IMR-90 (cell line): ENCODE results near the gene KCNK5. TPM values are rescaled to one million over a fixed set of nuclear protein-coding genes. Genes with fewer than 3 reads are reported as not detected.

Experiments used
- ATAC-seq: fragments of 200-7000 bp; cut with Tn5 transposase; 2 replicates; pipeline ENCODE4 v1.9.1; 2020; ENCODE audit warnings: low read depth, mild to moderate bottlenecking, moderate library complexity
- BruUV-seq: library from RNA; stranded (reverse); fragments of 400-500 nt; replicated peaks from 2 replicates; lab custom pipeline; 2021; lab: Mats Ljungman, UMichigan
- CTCF ChIA-PET: fragments of 300-600 bp; formaldehyde crosslinking; extraction: SDS; loops from one replicate; lab custom pipeline; 2021; ENCODE audit warnings: antibody characterized with exemption; lab: Yijun Ruan, JAX
- POLR2A ChIA-PET: fragments of 300-600 bp; sonication (Branson Sonifier 250); formaldehyde crosslinking; loops from one replicate; lab custom pipeline; 2022; ENCODE audit warnings: antibody characterized with exemption; ENCODE audit not compliant: unreplicated experiment; lab: Charles Lee
- DNase-seq: peaks from one replicate; pipeline ENCODE4 v3.0.0; 2013
- H2AFZ ChIP-seq: replicated peaks from 2 replicates; pipeline ENCODE3; 2013; ENCODE audit warnings: low read length, mild to moderate bottlenecking; ENCODE audit not compliant: poor library complexity
- H2AK5ac ChIP-seq: 2 replicates; pipeline ENCODE4 v1.6.1; 2013; ENCODE audit warnings: low read depth, low read length, inconsistent platforms
- H2AK9ac ChIP-seq: replicated peaks from 2 replicates; pipeline ENCODE3; 2013; ENCODE audit warnings: mild to moderate bottlenecking, low read depth, low read length, moderate library complexity; ENCODE audit not compliant: poor library complexity
- H2BK120ac ChIP-seq: 2 replicates; pipeline ENCODE4 v1.6.1; 2013; ENCODE audit warnings: low read depth, low read length, inconsistent platforms
- H2BK15ac ChIP-seq: 3 replicates; pipeline ENCODE4 v1.6.1; 2013; ENCODE audit warnings: low read depth, low read length, inconsistent platforms
- H2BK20ac ChIP-seq: 2 replicates; pipeline ENCODE4 v1.6.1; 2013; ENCODE audit warnings: low read depth, mild to moderate bottlenecking, inconsistent platforms, low read length, moderate library complexity
- H2BK5ac ChIP-seq: 2 replicates; pipeline ENCODE4 v1.6.1; 2013; ENCODE audit warnings: mild to moderate bottlenecking, low read depth, low read length, inconsistent platforms; ENCODE audit not compliant: poor library complexity, severe bottlenecking
- H3K14ac ChIP-seq: replicated peaks from 2 replicates; pipeline ENCODE4 v1.6.1; 2013; ENCODE audit warnings: low read depth, low read length, inconsistent platforms
- H3K18ac ChIP-seq: 2 replicates; pipeline ENCODE4 v1.6.1; 2013; ENCODE audit warnings: low read depth, low read length, control low read depth
- H3K23ac ChIP-seq: 2 replicates; pipeline ENCODE4 v1.6.1; 2013; ENCODE audit warnings: low read depth, low read length, inconsistent platforms
- H3K27ac ChIP-seq: 2 replicates; pipeline ENCODE4 v1.5.1; 2013; ENCODE audit warnings: mild to moderate bottlenecking, control low read depth, low read length; ENCODE audit not compliant: insufficient read depth
- H3K27me3 ChIP-seq: 2 replicates; pipeline ENCODE4 v1.6.1; 2013; ENCODE audit warnings: low read length; ENCODE audit not compliant: control insufficient read depth, insufficient read depth
- H3K36me3 ChIP-seq: 2 replicates; pipeline ENCODE4 v1.6.1; 2013; ENCODE audit warnings: low read length, mixed read lengths; ENCODE audit not compliant: control insufficient read depth, insufficient read depth
- H3K4ac ChIP-seq: 2 replicates; pipeline ENCODE4 v1.6.1; 2013; ENCODE audit warnings: low read depth, low read length, inconsistent platforms
- H3K4me1 ChIP-seq: 2 replicates; pipeline ENCODE4 v1.6.1; 2013; ENCODE audit warnings: low read length, mixed read lengths; ENCODE audit not compliant: control insufficient read depth, insufficient read depth
- H3K4me2 ChIP-seq: 2 replicates; pipeline ENCODE4 v1.6.1; 2013; ENCODE audit warnings: low read depth, mild to moderate bottlenecking, control low read depth, low read length, moderate library complexity
- H3K4me3 ChIP-seq: 2 replicates; pipeline ENCODE4 v1.5.1; 2013; ENCODE audit warnings: low read depth, mild to moderate bottlenecking, control low read depth, low read length, moderate library complexity; ENCODE audit not compliant: insufficient read depth
- H3K56ac ChIP-seq: 2 replicates; pipeline ENCODE4 v1.6.1; 2013; ENCODE audit warnings: low read length, inconsistent platforms; ENCODE audit not compliant: insufficient read depth; ENCODE audit errors: extremely low read depth
- H3K79me1 ChIP-seq, 2 experiments: 2 replicates each; pipeline ENCODE4 v1.6.1; 2013; ENCODE audit warnings: low read length in 2 of 2, inconsistent platforms in 1 of 2, low read depth in 1 of 2
- H3K9ac ChIP-seq: 2 replicates; pipeline ENCODE4 v1.6.1; 2013; ENCODE audit warnings: low read depth, low read length, control low read depth
- H3K9me1 ChIP-seq: 2 replicates; pipeline ENCODE4 v1.6.1; 2013; ENCODE audit warnings: low read length, inconsistent platforms; ENCODE audit not compliant: insufficient read depth
- H3K9me3 ChIP-seq: 2 replicates; pipeline ENCODE4 v1.6.1; 2013; ENCODE audit warnings: low read length; ENCODE audit not compliant: control insufficient read depth, insufficient read depth
- H4K20me1 ChIP-seq: 2 replicates; pipeline ENCODE4 v1.6.1; 2013; ENCODE audit warnings: low read length, inconsistent platforms; ENCODE audit not compliant: insufficient read depth
- H4K5ac ChIP-seq: 2 replicates; pipeline ENCODE4 v1.6.1; 2013; ENCODE audit warnings: mild to moderate bottlenecking, low read depth, low read length, control low read depth
- H4K8ac ChIP-seq, 2 experiments: 2 replicates each; pipeline ENCODE4 v1.6.1; 2013; ENCODE audit warnings: low read depth in 2 of 2, low read length in 2 of 2, control low read depth in 1 of 2, inconsistent platforms in 1 of 2
- H4K91ac ChIP-seq: 2 replicates; pipeline ENCODE4 v1.6.1; 2013; ENCODE audit warnings: low read depth, low read length, inconsistent platforms; ENCODE audit not compliant: insufficient read depth
- BHLHE40 ChIP-seq: fragments of 150-350 bp; IDR thresholded peaks from 2 replicates; pipeline ENCODE4 v1.6.1; 2016; ENCODE audit warnings: mild to moderate bottlenecking, low read depth, low read length
- ELK1 ChIP-seq: fragments of 150-350 bp; IDR thresholded peaks from 2 replicates; pipeline ENCODE4 v1.6.1; 2016; ENCODE audit warnings: low read depth, mild to moderate bottlenecking, low read length, moderate library complexity, borderline replicate concordance
- MAZ ChIP-seq: IDR thresholded peaks from 2 replicates; pipeline ENCODE4 v1.6.1; 2012; ENCODE audit warnings: low read depth, mild to moderate bottlenecking, low read length, improper control_type of control experiment, moderate library complexity, borderline replicate concordance
- MXI1 ChIP-seq: IDR thresholded peaks from 2 replicates; pipeline ENCODE4 v1.6.1; 2012; ENCODE audit warnings: low read depth, mild to moderate bottlenecking, low read length, moderate library complexity, borderline replicate concordance
- POLR2A ChIP-seq: IDR thresholded peaks from 2 replicates; pipeline ENCODE4 v1.6.1; 2012; ENCODE audit warnings: mild to moderate bottlenecking, low read depth, low read length
- RFX5 ChIP-seq: IDR thresholded peaks from 2 replicates; pipeline ENCODE4 v1.8.0; 2012; ENCODE audit warnings: low read depth, mild to moderate bottlenecking, low read length, moderate library complexity
- SMC3 ChIP-seq: fragments of 150-350 bp; IDR thresholded peaks from 2 replicates; pipeline ENCODE4 v1.6.1; 2016; ENCODE audit warnings: low read depth, mild to moderate bottlenecking, antibody characterized with exemption, low read length, moderate library complexity
- WGBS, 2 experiments: methylation state at CpG; one replicate each; pipeline versions ENCODE4 v1.1.5 to v1.1.7; 2013; ENCODE audit warnings: missing lambda C conversion rate in 2 of 2; ENCODE audit not compliant: insufficient read length in 1 of 2; ENCODE audit errors: extremely low coverage in 2 of 2; 5-methylcytosine and 5-hydroxymethylcytosine counted together
- dilution Hi-C: fragments of 300-500 bp; cut with HindIII; formaldehyde crosslinking; loops from one replicate; pipeline ENCODE4 v1.14.3; 2018; ENCODE audit warnings: low sequenced_read_pairs; ENCODE audit not compliant: unreplicated experiment
- in situ Hi-C: fragments of 300-500 bp; cut with MboI; formaldehyde crosslinking; loops from 3 replicates; pipeline ENCODE4 v1.14.3; 2019; ENCODE audit warnings: low sequenced_read_pairs, inconsistent platforms, mixed read lengths
- intact Hi-C: fragments of 100-400 bp; cut with micrococcal nuclease; formaldehyde crosslinking; loops from 2 replicates; pipeline ENCODE4 v1.10.0; 2022
- polyA plus RNA-seq, 3 experiments: library from polyadenylated mRNA; depleted of rRNA; stranded (reverse); fragments of >200 nt; gene quantifications; 2 replicates each; pipeline ENCODE4 v1.2.3, GENCODE V29; 2012; ENCODE audit warnings: low replicate concordance in 1 of 3
- total RNA-seq: library from RNA; depleted of rRNA; stranded (reverse); fragments of >200 nt; gene quantifications from 2 replicates; pipeline ENCODE4 v1.2.3, GENCODE V29; 2012
- TF ChIP-seq, protein P1 (sequence below): conservative IDR thresholded peaks from 2 replicates; pipeline ENCODE4 v1.5.1; 2012; ENCODE audit warnings: mild to moderate bottlenecking, low read depth, low read length, improper control_type of control experiment

KCNK5 gene
- total and polyA plus RNA-seq, 2 of the 4 experiments (the other 2 are of a cell fraction) = not detected

GRCh38 chr6:39266375-39266774 is 37.1 kb upstream of the KCNK5 start:
- H3K9me3 ChIP-seq = no peaks in the 10 kb centered on the region
- no peak overlapping the region for H2AFZ ChIP-seq
- H3K36me3 ChIP-seq = no peaks in the 10 kb centered on the region
- WGBS, 2 experiments = no CpG with 5 or more reads among the region's 2 CpGs
- POLR2A ChIA-PET = no interaction called here
- no peak overlapping the region for H3K18ac ChIP-seq
- no peak overlapping the region for H4K5ac ChIP-seq
- no peak overlapping the region for H3K27ac ChIP-seq
- H4K91ac ChIP-seq = no peak overlapping the region
- H3K9me1 ChIP-seq = no peaks in the 10 kb centered on the region
- no peak overlapping the region for H3K23ac ChIP-seq
- no peak overlapping the region for H3K4me3 ChIP-seq
- H3K9ac ChIP-seq = no peak overlapping the region
- no peak overlapping the region for H3K56ac ChIP-seq
- TF ChIP-seq RFX5 = no peak
- no peak for TF ChIP-seq MXI1
- TF ChIP-seq MAZ = no peak
- no peak for TF ChIP-seq BHLHE40
- no peak for TF ChIP-seq POLR2A
- TF ChIP-seq ELK1 = no peak
- TF ChIP-seq, protein P1, sequence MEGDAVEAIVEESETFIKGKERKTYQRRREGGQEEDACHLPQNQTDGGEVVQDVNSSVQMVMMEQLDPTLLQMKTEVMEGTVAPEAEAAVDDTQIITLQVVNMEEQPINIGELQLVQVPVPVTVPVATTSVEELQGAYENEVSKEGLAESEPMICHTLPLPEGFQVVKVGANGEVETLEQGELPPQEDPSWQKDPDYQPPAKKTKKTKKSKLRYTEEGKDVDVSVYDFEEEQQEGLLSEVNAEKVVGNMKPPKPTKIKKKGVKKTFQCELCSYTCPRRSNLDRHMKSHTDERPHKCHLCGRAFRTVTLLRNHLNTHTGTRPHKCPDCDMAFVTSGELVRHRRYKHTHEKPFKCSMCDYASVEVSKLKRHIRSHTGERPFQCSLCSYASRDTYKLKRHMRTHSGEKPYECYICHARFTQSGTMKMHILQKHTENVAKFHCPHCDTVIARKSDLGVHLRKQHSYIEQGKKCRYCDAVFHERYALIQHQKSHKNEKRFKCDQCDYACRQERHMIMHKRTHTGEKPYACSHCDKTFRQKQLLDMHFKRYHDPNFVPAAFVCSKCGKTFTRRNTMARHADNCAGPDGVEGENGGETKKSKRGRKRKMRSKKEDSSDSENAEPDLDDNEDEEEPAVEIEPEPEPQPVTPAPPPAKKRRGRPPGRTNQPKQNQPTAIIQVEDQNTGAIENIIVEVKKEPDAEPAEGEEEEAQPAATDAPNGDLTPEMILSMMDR = no peak
- TF ChIP-seq SMC3 = no peak
- no peak overlapping the region for H2BK20ac ChIP-seq
- no peak for ATAC-seq
- H3K27me3 ChIP-seq = no peaks in the 10 kb centered on the region
- in situ Hi-C loops = no loop called here
- H2AK5ac ChIP-seq = no peak overlapping the region
- no peaks in the 10 kb centered on the region for H3K79me1 ChIP-seq
- no peaks in the 10 kb centered on the region for H3K4me1 ChIP-seq
- no peaks in the 10 kb centered on the region for H4K20me1 ChIP-seq
- dilution Hi-C loops = no loop called here
- H3K14ac ChIP-seq = no peak overlapping the region
- H2BK5ac ChIP-seq = no peak overlapping the region
- no TSS peak for BruUV-seq
- intact Hi-C loops = no loop called here
- no peak overlapping the region for H3K4ac ChIP-seq
- no peak overlapping the region for H2BK15ac ChIP-seq
- H2BK120ac ChIP-seq = no peak overlapping the region
- DNase-seq = no peak
- no peak overlapping the region for H4K8ac ChIP-seq
- CTCF ChIA-PET = no interaction called here
- H3K4me2 ChIP-seq = no peak overlapping the region
- H2AK9ac ChIP-seq = no peak overlapping the region
